ENCODE results near the gene HERC3.

GRCh38 chr4:88623097-88623496, 30.8 kb downstream of the HERC3 start:
- TF ChIP-seq CTCF (IDR thresholded peaks at IDR 0.05; ENCODE audit: low read length): no peak
- no peak for TF ChIP-seq EZH2 (IDR thresholded peaks at IDR 0.05; ENCODE audit: borderline replicate concordance, low read length)
